8988T (cell line): ENCODE data around the gene MGAT1.
"Not testable (repeated sequence)": the region's sequence is repeated elsewhere in the genome, so short reads cannot be mapped to it uniquely, and the experiment has no call there.

Source experiments
- DNase-seq: peaks from one replicate; pipeline ENCODE4 v3.0.0; 2011

Gene MGAT1

GRCh38 chr5:180784497-180785097, 18.0 kb downstream of the MGAT1 start:
- DNase-seq, result peak; percentile 75

GRCh38 chr5:180783340-180784052, 19.1 kb downstream of the MGAT1 start:
- no peak for DNase-seq

- no peak for DNase-seq
These were observed 19.9 kb downstream of the MGAT1 start for GRCh38 chr5:180782748-180783147.

GRCh38 chr5:180781900-180782326, 20.7 kb downstream of the MGAT1 start:
- DNase-seq, result not testable (repeated sequence)

GRCh38 chr5:180779985-180780610, 22.5 kb downstream of the MGAT1 start:
- no peak for DNase-seq

GRCh38 chr5:180777475-180777874, 25.1 kb downstream of the MGAT1 start:
- no peak for DNase-seq

GRCh38 chr5:180776376-180776775, 26.2 kb downstream of the MGAT1 start:
- no peak for DNase-seq

GRCh38 chr5:180775624-180776023, 27.0 kb downstream of the MGAT1 start:
- DNase-seq, result no peak

GRCh38 chr5:180771839-180772238, 30.8 kb downstream of the MGAT1 start:
- no peak for DNase-seq

- DNase-seq, result no peak
These were observed 32.8 kb downstream of the MGAT1 start for GRCh38 chr5:180769821-180770220.

- no peak for DNase-seq
These were observed 47.0 kb downstream of the MGAT1 start for GRCh38 chr5:180755601-180756000.

GRCh38 chr5:180744253-180744652, 58.4 kb downstream of the MGAT1 start:
- DNase-seq, result no peak

- no peak for DNase-seq
These were observed 59.9 kb downstream of the MGAT1 start for GRCh38 chr5:180742727-180743126.

- not testable (repeated sequence) for DNase-seq
These were observed 61.7 kb downstream of the MGAT1 start for GRCh38 chr5:180740953-180741352.

- DNase-seq, result no peak
These were observed 62.6 kb downstream of the MGAT1 start, which contains the start of gene OR2Y1 for GRCh38 chr5:180739958-180740357. Gene OR2Y1, minus strand, starts transcription at chr5:180740058. Its CDS starts 0 bp downstream, at chr5:180740058.

- DNase-seq, result peak; percentile 21
These were observed 63.3 kb downstream of the MGAT1 start for GRCh38 chr5:180739271-180739670.

GRCh38 chr5:180736536-180736935, 66.1 kb downstream of the MGAT1 start:
- DNase-seq, result no peak
